IPS-NIHi11 (cell line): ENCODE data around the gene LYZL2.
A peak's percentile ranks its signal among the peaks of the same experiment; 100 is the strongest.
"Not testable (repeated sequence)": the region's sequence is repeated elsewhere in the genome, so short reads cannot be mapped to it uniquely, and the experiment has no call there.

Experiments used
- DNase-seq: peaks from one replicate; pipeline ENCODE4 v3.0.0; 2012; ENCODE audit warnings: mixed read lengths, low spot score

LYZL2 gene

GRCh38 chr10:30594077-30594476 lies 35.5 kb downstream of the LYZL2 start:
- no peak for DNase-seq

GRCh38 chr10:30592770-30593169 lies 36.8 kb downstream of the LYZL2 start:
- not testable (repeated sequence) for DNase-seq

- peak; percentile 62 for DNase-seq
Observed at GRCh38 chr10:30591249-30591670, 38.3 kb downstream of the LYZL2 start.

DNA sequence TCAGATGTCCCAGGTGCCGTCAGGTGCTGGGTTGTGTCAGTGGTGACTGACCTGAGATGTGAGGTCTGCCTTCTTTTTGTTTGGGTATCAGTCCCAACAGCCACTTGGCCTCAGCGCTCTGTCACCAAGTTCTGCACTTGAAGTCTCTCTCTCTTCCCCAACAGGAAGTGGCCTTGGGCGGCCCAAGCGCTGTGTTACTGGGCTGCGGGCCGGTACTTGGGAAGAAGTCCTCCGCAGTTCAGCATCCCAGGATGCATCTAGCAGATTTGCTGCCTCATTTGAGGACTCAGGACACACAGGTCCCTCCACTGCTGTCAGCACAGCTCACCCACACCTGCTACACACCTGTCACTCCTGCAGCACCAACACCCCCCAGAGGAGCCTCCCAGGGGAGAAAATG lies 40.1 kb downstream of the LYZL2 start:
- no peak for DNase-seq

GRCh38 chr10:30587522-30588031 lies 42.0 kb downstream of the LYZL2 start:
- DNase-seq = peak; percentile 42

GRCh38 chr10:30586828-30587227 lies 42.7 kb downstream of the LYZL2 start:
- no peak for DNase-seq

- DNase-seq = peak; percentile 30
Observed at GRCh38 chr10:30583778-30584415, 45.7 kb downstream of the LYZL2 start.

DNA sequence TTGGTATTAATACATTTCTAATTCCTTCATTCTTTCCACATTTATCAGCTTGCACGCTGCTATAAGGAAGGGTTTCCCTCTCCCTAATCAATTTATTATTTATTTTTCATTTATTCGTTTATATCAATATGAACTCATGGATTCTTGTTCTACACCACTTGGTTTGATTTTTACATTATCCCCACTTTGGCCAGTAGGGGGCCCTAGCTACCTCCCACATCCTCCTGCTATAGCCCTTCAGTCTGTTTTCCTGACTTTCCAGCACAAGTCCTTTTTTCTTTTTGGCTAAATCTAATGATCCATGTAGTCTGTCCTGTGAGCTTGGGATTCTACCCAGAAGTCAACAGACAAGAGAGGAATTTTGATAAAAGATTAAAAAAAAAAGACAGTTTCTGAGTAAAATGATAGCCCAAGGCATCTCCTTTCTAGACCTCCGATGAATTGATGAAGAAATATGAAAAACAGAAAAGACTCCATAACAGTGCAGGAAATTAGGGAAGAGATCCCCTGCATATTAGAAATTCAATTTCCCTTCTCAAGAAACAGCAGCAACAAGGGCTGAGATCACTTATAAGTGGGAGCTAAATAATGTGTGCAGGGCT lies 47.7 kb downstream of the LYZL2 start:
- peak; percentile 67 for DNase-seq

DNA sequence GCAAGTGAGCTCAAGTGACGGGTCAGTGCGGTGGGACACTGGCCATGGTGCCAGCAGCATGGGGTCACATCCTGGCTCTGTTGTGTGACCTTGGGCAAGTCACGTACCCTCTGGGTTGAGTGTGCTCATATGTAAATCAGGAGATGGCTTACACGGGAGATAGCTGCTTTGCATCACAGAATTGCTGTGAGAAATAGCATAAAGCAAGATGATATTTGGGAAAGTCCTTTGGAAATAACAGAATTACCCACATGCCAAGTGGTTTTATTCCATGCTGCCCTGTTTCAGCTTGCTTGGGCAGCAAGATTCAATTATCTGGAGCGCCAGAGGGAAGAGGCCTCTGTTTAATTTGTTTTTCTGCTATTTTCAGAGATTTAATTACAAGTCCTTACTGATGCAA lies 48.9 kb downstream of the LYZL2 start:
- no peak for DNase-seq

DNA sequence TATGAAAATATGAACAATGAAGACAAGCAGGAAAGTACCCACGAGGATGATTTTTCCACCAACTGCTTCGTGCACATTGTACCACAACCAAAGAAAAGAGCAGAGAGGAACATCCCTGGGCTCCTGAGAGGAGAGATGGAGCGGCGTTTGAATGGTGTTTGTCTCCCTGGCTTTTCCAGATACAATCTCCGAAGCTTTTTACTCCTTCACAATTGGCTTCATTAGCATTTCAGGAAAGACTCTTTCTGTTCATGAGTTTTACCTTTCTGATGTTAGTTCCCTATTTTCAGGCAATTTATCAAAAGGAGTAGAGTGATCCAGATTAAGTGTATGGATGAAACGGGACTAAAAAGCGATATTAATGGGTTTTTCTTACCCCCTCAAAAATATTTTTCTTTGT lies 49.3 kb downstream of the LYZL2 start:
- DNase-seq = no peak

GRCh38 chr10:30579574-30579973 lies 50.0 kb downstream of the LYZL2 start:
- DNase-seq = no peak

DNA sequence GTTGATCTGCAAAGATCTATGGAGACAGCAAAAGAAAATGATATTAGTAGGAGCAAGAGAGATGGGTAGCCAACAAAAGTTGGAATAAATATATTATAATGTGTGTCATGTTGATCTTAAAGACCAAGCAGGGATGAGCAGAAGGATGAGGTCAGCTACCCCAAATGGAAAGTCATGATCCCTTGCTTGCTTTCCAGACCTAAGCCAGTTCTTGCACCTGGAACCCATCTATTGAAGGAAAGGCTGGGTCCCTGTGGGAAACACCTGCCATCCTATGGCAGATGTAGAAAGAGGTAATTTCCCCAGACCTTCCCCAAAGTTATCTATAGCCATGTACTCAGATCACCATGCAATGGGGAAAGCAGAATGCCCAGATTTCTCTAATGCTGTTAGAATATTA lies 52.5 kb downstream of the LYZL2 start:
- DNase-seq = no peak

- no peak for DNase-seq
Observed at GRCh38 chr10:30576641-30577040, 52.9 kb downstream of the LYZL2 start.

DNA sequence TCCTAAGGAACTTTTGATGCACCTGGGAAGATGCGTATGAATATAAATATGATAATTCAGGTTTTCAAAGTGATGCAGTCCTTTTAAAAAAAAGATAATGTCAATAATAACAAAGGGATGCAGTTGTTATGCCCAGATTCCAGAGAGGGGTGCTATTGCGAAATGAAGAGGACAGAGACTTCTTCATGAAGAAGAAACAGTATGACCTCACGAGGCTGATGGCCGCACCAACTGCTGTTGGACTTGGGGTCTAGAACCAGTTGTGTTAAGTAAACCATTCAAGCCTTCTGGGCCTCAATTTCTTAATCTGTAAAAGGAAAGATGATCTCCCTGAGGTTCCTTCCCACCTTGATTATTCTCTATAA lies 55.1 kb downstream of the LYZL2 start:
- no peak for DNase-seq

- no peak for DNase-seq
Observed at GRCh38 chr10:30573721-30574431, 55.7 kb downstream of the LYZL2 start.

DNA sequence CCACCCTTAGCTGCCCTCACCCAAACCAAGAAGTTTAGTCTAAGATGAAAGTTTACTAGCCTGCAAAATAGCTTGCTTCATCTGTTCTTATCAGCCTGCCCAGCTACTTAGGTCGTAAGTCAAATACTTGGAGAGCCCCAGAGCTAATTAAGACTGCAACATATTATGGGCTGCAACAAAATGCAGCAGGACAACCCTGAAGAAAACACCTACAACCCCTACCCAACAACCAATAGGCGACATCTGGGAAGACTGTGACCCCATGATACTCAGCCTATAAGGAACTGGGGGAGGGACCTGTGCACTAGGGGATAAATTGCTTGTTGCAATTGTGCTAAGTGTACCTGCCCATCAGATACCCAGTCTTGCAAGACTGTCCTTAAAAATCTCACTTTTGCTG lies 64.1 kb downstream of the LYZL2 start:
- DNase-seq = no peak

DNA sequence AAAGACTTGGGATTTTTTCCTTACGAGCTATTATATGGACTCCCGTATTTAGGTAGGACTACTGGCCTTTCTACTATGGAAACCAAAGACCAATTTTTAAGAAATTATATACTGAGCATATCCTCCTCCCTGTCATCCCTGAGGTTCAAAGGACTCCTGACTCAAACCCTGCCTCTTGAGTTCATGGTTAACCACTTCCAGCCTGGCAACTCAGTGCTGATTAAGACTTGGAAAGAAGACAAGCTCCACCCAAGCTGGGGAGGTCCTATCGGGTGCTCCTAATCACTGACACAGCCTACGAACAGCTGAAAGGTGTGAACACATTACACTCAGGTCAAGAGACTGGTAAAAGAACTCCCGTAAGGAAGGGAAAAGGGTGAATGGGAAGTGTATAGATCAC lies 66.8 kb downstream of the LYZL2 start:
- no peak for DNase-seq
